Mucosa of descending colon (tissue), 3 donors: ENCODE measurements around the gene ARL15. TPM values are rescaled to one million over a fixed set of nuclear protein-coding genes. Genes with fewer than 3 reads are reported as not detected.

Source experiments
- ATAC-seq: fragments of 200-7000 bp; cut with Tn5 transposase; one replicate; pipeline ENCODE4 v1.9.1; 2020; ENCODE audit warnings: mild to moderate bottlenecking, moderate library complexity
- DNase-seq, 3 donors: peaks; one replicate each; pipeline ENCODE4 v3.0.0-alpha.2; 2020
- H3K36me3 ChIP-seq: fragments of 200-600 bp; one replicate; pipeline ENCODE4 v1.8.0; 2021; ENCODE audit warnings: low read depth, mild to moderate bottlenecking
- H3K4me1 ChIP-seq: fragments of 200-600 bp; one replicate; pipeline ENCODE4 v1.8.0; 2021; ENCODE audit warnings: low read depth, mild to moderate bottlenecking
- H3K4me3 ChIP-seq: fragments of 200-600 bp; one replicate; pipeline ENCODE4 v1.8.0; 2021; ENCODE audit warnings: mild to moderate bottlenecking
- H3K9me3 ChIP-seq: fragments of 200-600 bp; one replicate; pipeline ENCODE4 v1.8.0; 2021; ENCODE audit warnings: mild to moderate bottlenecking
- CTCF ChIP-seq: fragments of 200-600 bp; IDR thresholded peaks from one replicate; pipeline ENCODE4 v1.8.0; 2022; ENCODE audit warnings: antibody characterized with exemption, mild to moderate bottlenecking
- intact Hi-C, 2 donors: fragments of 100-400 bp; cut with DNase I in 1 of 2; cut with micrococcal nuclease in 1 of 2; formaldehyde crosslinking; loops; one replicate each; pipeline versions ENCODE4 v1.11.0 to v1.11.1; 2022; cut with DNase I, micrococcal nuclease
- total RNA-seq, 3 donors: library from RNA; stranded (reverse); fragmentation: NEBNext Ultra II Directional in 2 of 3; extraction: Animal tissue kit (Norgen Biotek cat#: 25700) in 2 of 3; gene quantifications; one replicate each; pipeline versions ENCODE4 v1.2.1 to v1.2.4, GENCODE V29; 2021 to 2023
- donor health status: DM: no; HTN: no; CAD: no; lungs with moderate emphysema.
- donor health status: DM: no; HTN: no; CAD: no.
- donor health status: DM: no; HTN: yes; CAD: no.

The ARL15 gene
- total RNA-seq, 3 donors from 2014 or later, result 21.2 to 34.8 (median 30.1) TPM

- H3K4me3 ChIP-seq, result no peak overlapping the region
- intact Hi-C loops, result no loop called here
Measured at GRCh38 chr5:53878015-53878414, 432.4 kb downstream of the ARL15 start.

GRCh38 chr5:53877243-53877642, 433.1 kb downstream of the ARL15 start:
- no peak for TF ChIP-seq CTCF
- H3K9me3 ChIP-seq, result no peaks in the 10 kb centered on the region
- no peak for ATAC-seq
- intact Hi-C loops, result no loop called here
- no peak overlapping the region for H3K4me3 ChIP-seq
- no peak for DNase-seq
- H3K36me3 ChIP-seq, result no peaks in the 10 kb centered on the region
- H3K4me1 ChIP-seq, result no peaks in the 10 kb centered on the region

More at GRCh38 chr5:53878015-53878414, 432.4 kb downstream of the ARL15 start:
- H3K9me3 ChIP-seq, result no peaks in the 10 kb centered on the region
- no peak for ATAC-seq
- no peaks in the 10 kb centered on the region for H3K36me3 ChIP-seq
- TF ChIP-seq CTCF, result no peak
- DNase-seq, result no peak
- H3K4me1 ChIP-seq, result no peaks in the 10 kb centered on the region

GRCh38 chr5:53874409-53874808, 436.0 kb downstream of the ARL15 start:
- ATAC-seq (no peak), DNase-seq (no peak)
- Histone ChIP-seq H3K4me1 (no peaks in the 10 kb centered on the region), H3K36me3 (no peaks in the 10 kb centered on the region), H3K4me3 (no peak overlapping the region), H3K9me3 (no peaks in the 10 kb centered on the region)
- TF ChIP-seq CTCF, result no peak
- intact Hi-C loops, result no loop called here

DNA sequence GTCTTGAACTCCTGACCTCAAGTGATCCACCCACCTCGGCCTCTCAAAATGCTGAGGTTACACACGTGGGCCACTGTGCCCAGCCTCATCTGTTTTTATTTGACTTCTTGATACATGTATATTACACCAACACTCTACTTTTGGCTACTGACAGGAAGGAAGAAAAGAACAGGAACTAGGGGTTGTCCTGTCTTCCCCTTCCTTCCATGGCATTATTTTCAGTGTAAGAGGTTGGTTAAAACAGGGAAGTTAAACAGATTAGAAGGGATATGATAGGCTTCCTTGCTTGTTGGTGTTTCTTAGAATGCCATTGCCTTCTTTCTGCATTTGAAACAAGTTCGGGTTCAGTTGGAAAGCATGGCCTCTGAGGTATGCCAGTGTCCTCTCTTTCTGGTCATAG, 437.1 kb downstream of the ARL15 start:
- no peak for DNase-seq
- no peak overlapping the region for H3K4me3 ChIP-seq
- TF ChIP-seq CTCF, result no peak
- no peaks in the 10 kb centered on the region for H3K9me3 ChIP-seq
- H3K36me3 ChIP-seq, result no peaks in the 10 kb centered on the region
- no peak for ATAC-seq
- intact Hi-C loops, result no loop called here
- no peaks in the 10 kb centered on the region for H3K4me1 ChIP-seq

GRCh38 chr5:53871775-53872174, 438.6 kb downstream of the ARL15 start:
- ATAC-seq (no peak), DNase-seq (no peak)
- Histone ChIP-seq H3K9me3 (no peaks in the 10 kb centered on the region), H3K36me3 (no peaks in the 10 kb centered on the region), H3K4me1 (no peaks in the 10 kb centered on the region), H3K4me3 (no peak overlapping the region)
- no peak for TF ChIP-seq CTCF
- intact Hi-C loops, result no loop called here

GRCh38 chr5:53871050-53871449, 439.3 kb downstream of the ARL15 start:
- intact Hi-C loops, result no loop called here
- Histone ChIP-seq H3K9me3 (no peaks in the 10 kb centered on the region), H3K4me3 (no peak overlapping the region), H3K36me3 (no peaks in the 10 kb centered on the region), H3K4me1 (no peaks in the 10 kb centered on the region)
- ATAC-seq (no peak), DNase-seq (no peak)
- no peak for TF ChIP-seq CTCF
